ENCODE data around the gene RERE. TPM values are rescaled to one million over a fixed set of nuclear protein-coding genes. Genes with fewer than 3 reads are reported as not detected.

The RERE gene
- total RNA-seq, 2 donors from 2014 or later, result 74.5 to 128 TPM

- ATAC-seq (no peak), DNase-seq (no peak)
- TF ChIP-seq, protein P1, sequence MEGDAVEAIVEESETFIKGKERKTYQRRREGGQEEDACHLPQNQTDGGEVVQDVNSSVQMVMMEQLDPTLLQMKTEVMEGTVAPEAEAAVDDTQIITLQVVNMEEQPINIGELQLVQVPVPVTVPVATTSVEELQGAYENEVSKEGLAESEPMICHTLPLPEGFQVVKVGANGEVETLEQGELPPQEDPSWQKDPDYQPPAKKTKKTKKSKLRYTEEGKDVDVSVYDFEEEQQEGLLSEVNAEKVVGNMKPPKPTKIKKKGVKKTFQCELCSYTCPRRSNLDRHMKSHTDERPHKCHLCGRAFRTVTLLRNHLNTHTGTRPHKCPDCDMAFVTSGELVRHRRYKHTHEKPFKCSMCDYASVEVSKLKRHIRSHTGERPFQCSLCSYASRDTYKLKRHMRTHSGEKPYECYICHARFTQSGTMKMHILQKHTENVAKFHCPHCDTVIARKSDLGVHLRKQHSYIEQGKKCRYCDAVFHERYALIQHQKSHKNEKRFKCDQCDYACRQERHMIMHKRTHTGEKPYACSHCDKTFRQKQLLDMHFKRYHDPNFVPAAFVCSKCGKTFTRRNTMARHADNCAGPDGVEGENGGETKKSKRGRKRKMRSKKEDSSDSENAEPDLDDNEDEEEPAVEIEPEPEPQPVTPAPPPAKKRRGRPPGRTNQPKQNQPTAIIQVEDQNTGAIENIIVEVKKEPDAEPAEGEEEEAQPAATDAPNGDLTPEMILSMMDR (IDR thresholded peaks at IDR 0.05), result no peak
- no peak for TF ChIP-seq POLR2A (IDR thresholded peaks at IDR 0.05)
- intact Hi-C loops (cut with DNase I), result no loop called here
- no peaks in the 10 kb centered on the region for H3K27me3 ChIP-seq
- H3K36me3 ChIP-seq (replicated peaks in 1 of 2; ENCODE audit: insufficient read depth in 1 of 2, low read depth in 2 of 2), result no peaks in the 10 kb centered on the region
- 83 to 84% methylated on average over 4 of the region's 4 CpGs for WGBS, 2 donors
- H3K9me3 ChIP-seq, result no peaks in the 10 kb centered on the region
- peaks cover 20% of the 10 kb centered on the region for H3K4me1 ChIP-seq
- no peak overlapping the region for H3K27ac ChIP-seq
- H3K4me3 ChIP-seq, result no peak overlapping the region
Observed at GRCh38 chr1:8810987-8811386, 6.5 kb downstream of the RERE start.

DNA sequence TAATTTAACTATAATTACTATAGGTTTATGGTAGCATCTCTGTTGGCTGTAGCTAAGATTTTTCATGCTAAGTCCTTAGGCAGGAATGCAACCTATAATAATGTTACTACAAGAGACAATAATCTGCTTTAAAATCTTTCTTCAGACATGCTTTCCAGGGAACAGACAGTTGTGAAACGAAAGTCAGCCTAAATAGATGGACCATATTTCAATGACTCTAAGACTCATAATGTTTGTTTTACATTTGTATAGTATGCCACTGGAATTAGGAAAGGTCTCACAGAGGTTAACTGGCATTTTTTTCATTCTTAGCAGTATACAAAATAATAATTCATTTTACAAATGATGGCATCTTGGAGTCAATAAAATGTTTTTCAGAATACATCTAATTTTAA is 8.1 kb downstream of the RERE start:
- ATAC-seq (no peak), DNase-seq (no peak)
- Histone ChIP-seq H3K9me3 (no peaks in the 10 kb centered on the region), H3K4me1 (peaks cover 3% of the 10 kb centered on the region), H3K4me3 (no peak overlapping the region), H3K27ac (no peak overlapping the region), H3K27me3 (no peaks in the 10 kb centered on the region), H3K36me3 (replicated peaks in 1 of 2; ENCODE audit: insufficient read depth in 1 of 2, low read depth in 2 of 2) (no peaks in the 10 kb centered on the region)
- TF ChIP-seq, protein P1 (IDR thresholded peaks at IDR 0.05), result no peak
- TF ChIP-seq POLR2A (IDR thresholded peaks at IDR 0.05), result no peak
- WGBS, 2 donors, result 82 to 87% methylated on average over 1 of the region's 1 CpG
- intact Hi-C loops (cut with DNase I), result no loop called here

DNA sequence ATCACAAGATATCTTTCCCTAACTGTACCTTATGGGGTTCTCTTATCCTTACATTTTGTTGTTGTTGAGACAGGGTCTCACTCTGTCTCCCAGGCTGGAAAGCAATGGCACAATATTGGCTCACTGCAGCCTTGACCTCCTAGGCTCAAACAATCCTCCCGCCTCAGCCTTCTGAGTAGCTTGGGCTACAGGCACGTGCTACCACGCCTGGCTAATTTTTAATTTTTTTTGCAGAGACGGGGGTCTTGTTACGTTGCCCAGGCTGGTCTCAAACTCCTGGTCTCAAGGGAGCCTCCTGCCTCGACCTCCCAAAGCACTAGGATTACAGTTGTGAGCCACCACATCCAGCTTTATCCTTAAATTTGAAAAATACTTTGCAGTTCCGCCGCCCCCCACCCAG is 10.4 kb downstream of the RERE start:
- Histone ChIP-seq H3K9me3 (no peaks in the 10 kb centered on the region), H3K4me3 (no peak overlapping the region), H3K27ac (no peak overlapping the region), H3K27me3 (no peaks in the 10 kb centered on the region), H3K36me3 (replicated peaks in 1 of 2; ENCODE audit: insufficient read depth in 1 of 2, low read depth in 2 of 2) (no peaks in the 10 kb centered on the region), H3K4me1 (no peaks in the 10 kb centered on the region)
- no peak for ATAC-seq
- no peak for DNase-seq
- no peak for TF ChIP-seq POLR2A (IDR thresholded peaks at IDR 0.05)
- TF ChIP-seq, protein P1 (IDR thresholded peaks at IDR 0.05), result no peak
- WGBS, 2 donors, result 78 to 82% methylated on average over 8 of the region's 8 CpGs
- intact Hi-C loops (cut with DNase I), result no loop called here

DNA sequence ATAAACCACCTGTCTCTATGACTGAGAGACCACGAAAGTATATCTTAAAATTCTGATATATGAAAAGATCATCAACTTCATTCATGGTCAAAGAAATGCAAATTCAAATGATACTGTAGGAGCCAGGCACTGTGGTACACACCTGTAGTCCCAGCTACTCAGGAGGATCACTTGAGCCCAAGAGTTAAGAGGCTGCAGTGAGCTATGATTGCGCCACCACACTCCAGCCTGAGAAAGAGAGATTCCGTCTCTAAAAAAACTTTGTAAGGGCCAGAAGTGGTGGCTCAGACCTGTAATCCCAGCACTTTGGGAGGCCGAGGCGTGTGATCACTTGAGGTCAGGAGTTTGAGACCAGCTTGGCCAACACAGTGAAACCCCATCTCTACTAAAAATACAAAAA is 17.0 kb downstream of the RERE start:
- intact Hi-C loops (cut with DNase I), result no loop called here
- no peaks in the 10 kb centered on the region for H3K9me3 ChIP-seq
- ATAC-seq (no peak), DNase-seq (no peak)
- H3K4me1 ChIP-seq, result no peaks in the 10 kb centered on the region
- H3K36me3 ChIP-seq (replicated peaks in 1 of 2; ENCODE audit: insufficient read depth in 1 of 2, low read depth in 2 of 2), result no peaks in the 10 kb centered on the region
- no peak overlapping the region for H3K27ac ChIP-seq
- no peak for TF ChIP-seq POLR2A (IDR thresholded peaks at IDR 0.05)
- TF ChIP-seq, protein P1 (IDR thresholded peaks at IDR 0.05), result no peak
- no peak overlapping the region for H3K4me3 ChIP-seq
- WGBS, 2 donors, result 91 to 94% methylated on average over 5 of the region's 5 CpGs
- no peaks in the 10 kb centered on the region for H3K27me3 ChIP-seq

GRCh38 chr1:8797216-8797615 is 20.2 kb downstream of the RERE start:
- no peaks in the 10 kb centered on the region for H3K27me3 ChIP-seq
- no peak for ATAC-seq
- intact Hi-C loops (cut with DNase I), result no loop called here
- 90 to 92% methylated on average over 5 of the region's 5 CpGs for WGBS, 2 donors
- TF ChIP-seq, protein P1 (IDR thresholded peaks at IDR 0.05), result no peak
- no peak for TF ChIP-seq POLR2A (IDR thresholded peaks at IDR 0.05)
- no peak overlapping the region for H3K27ac ChIP-seq
- H3K4me3 ChIP-seq, result no peak overlapping the region
- H3K9me3 ChIP-seq, result no peaks in the 10 kb centered on the region
- DNase-seq, result no peak
- no peaks in the 10 kb centered on the region for H3K4me1 ChIP-seq
- H3K36me3 ChIP-seq (replicated peaks in 1 of 2; ENCODE audit: insufficient read depth in 1 of 2, low read depth in 2 of 2), result no peaks in the 10 kb centered on the region

Data from body of pancreas (tissue), 4 donors.